Measurements from ENCODE around the gene STRBP. TPM values are rescaled to one million over a fixed set of nuclear protein-coding genes. Genes with fewer than 3 reads are reported as not detected.

The STRBP gene
- total RNA-seq, 1 experiment from 2014 or later, result 39.9 TPM

- Histone ChIP-seq H3K4me1 (replicated peaks; ENCODE audit: insufficient read depth) (no peaks in the 10 kb centered on the region), H3K9me2 (ENCODE audit: insufficient read depth) (no peaks in the 10 kb centered on the region), H3K4me2 (no peak overlapping the region), H3K27me3 (ENCODE audit: insufficient read depth, low read depth) (no peaks in the 10 kb centered on the region), H3K9me3 (ENCODE audit: insufficient read depth, low read depth) (no peaks in the 10 kb centered on the region), H3F3A (ENCODE audit: insufficient read depth, low read depth) (no peaks in the 10 kb centered on the region), H3K27ac (no peak overlapping the region), H3K79me2 (ENCODE audit: low read depth) (no peaks in the 10 kb centered on the region), H2AFZ (no peak overlapping the region), H3K4me3 (no peak overlapping the region), H4K20me1 (ENCODE audit: insufficient read depth) (no peaks in the 10 kb centered on the region), H3K36me3 (ENCODE audit: low read depth) (no peaks in the 10 kb centered on the region)
- no peak for DNase-seq
- ChIA-PET CTCF (no interaction called here), POLR2A (ENCODE audit: unreplicated experiment) (no interaction called here)
- intact Hi-C loops (cut with micrococcal nuclease; ENCODE audit: unreplicated experiment), result no loop called here
- TF ChIP-seq CTCF (conservative IDR thresholded peaks at IDR 0.05), result no peak
- TF ChIP-seq EZH2 (IDR thresholded peaks at IDR 0.05; ENCODE audit: low read depth), result no peak
- BruUV-seq (replicated peaks), result no TSS peak
Observed at GRCh38 chr9:123120131-123120530, 148.3 kb downstream of the STRBP start.

GRCh38 chr9:123119566-123119965 lies 148.8 kb downstream of the STRBP start:
- no peaks in the 10 kb centered on the region for H3K4me1 ChIP-seq (replicated peaks; ENCODE audit: insufficient read depth)
- no peaks in the 10 kb centered on the region for H3F3A ChIP-seq (ENCODE audit: insufficient read depth, low read depth)
- no peak overlapping the region for H3K27ac ChIP-seq
- H3K27me3 ChIP-seq (ENCODE audit: insufficient read depth, low read depth), result no peaks in the 10 kb centered on the region
- no peaks in the 10 kb centered on the region for H3K36me3 ChIP-seq (ENCODE audit: low read depth)
- ChIA-PET CTCF (no interaction called here), POLR2A (ENCODE audit: unreplicated experiment) (no interaction called here)
- H3K4me2 ChIP-seq, result no peak overlapping the region
- H3K9me2 ChIP-seq (ENCODE audit: insufficient read depth), result no peaks in the 10 kb centered on the region
- intact Hi-C loops (cut with micrococcal nuclease; ENCODE audit: unreplicated experiment), result no loop called here
- no peaks in the 10 kb centered on the region for H3K9me3 ChIP-seq (ENCODE audit: insufficient read depth, low read depth)
- no peaks in the 10 kb centered on the region for H3K79me2 ChIP-seq (ENCODE audit: low read depth)
- H3K4me3 ChIP-seq, result no peak overlapping the region
- no peaks in the 10 kb centered on the region for H4K20me1 ChIP-seq (ENCODE audit: insufficient read depth)
- no peak for TF ChIP-seq EZH2 (IDR thresholded peaks at IDR 0.05; ENCODE audit: low read depth)
- no peak overlapping the region for H2AFZ ChIP-seq
- no peak for DNase-seq
- no TSS peak for BruUV-seq (replicated peaks)

- intact Hi-C loops (cut with micrococcal nuclease; ENCODE audit: unreplicated experiment), result no loop called here
- BruUV-seq (replicated peaks), result no TSS peak
- H3K27ac ChIP-seq, result no peak overlapping the region
- H3K4me3 ChIP-seq, result no peak overlapping the region
- H3K4me2 ChIP-seq, result no peak overlapping the region
- no peaks in the 10 kb centered on the region for H3K9me3 ChIP-seq (ENCODE audit: insufficient read depth, low read depth)
- no peaks in the 10 kb centered on the region for H3K9me2 ChIP-seq (ENCODE audit: insufficient read depth)
- TF ChIP-seq CTCF (conservative IDR thresholded peaks at IDR 0.05) (no peak), EZH2 (IDR thresholded peaks at IDR 0.05; ENCODE audit: low read depth) (no peak)
- no peaks in the 10 kb centered on the region for H4K20me1 ChIP-seq (ENCODE audit: insufficient read depth)
- no peaks in the 10 kb centered on the region for H3K4me1 ChIP-seq (replicated peaks; ENCODE audit: insufficient read depth)
- no peaks in the 10 kb centered on the region for H3K79me2 ChIP-seq (ENCODE audit: low read depth)
- ChIA-PET CTCF (no interaction called here), POLR2A (ENCODE audit: unreplicated experiment) (no interaction called here)
- DNase-seq, result no peak
- no peaks in the 10 kb centered on the region for H3K27me3 ChIP-seq (ENCODE audit: insufficient read depth, low read depth)
- no peak overlapping the region for H2AFZ ChIP-seq
- H3F3A ChIP-seq (ENCODE audit: insufficient read depth, low read depth), result no peaks in the 10 kb centered on the region; the same call in 1 of the 2 replicates
- H3K36me3 ChIP-seq (ENCODE audit: low read depth), result no peaks in the 10 kb centered on the region
Observed at GRCh38 chr9:123116036-123116435, 152.3 kb downstream of the STRBP start.

- DNase-seq, result no peak
- Histone ChIP-seq H2AFZ (no peak overlapping the region), H3F3A (ENCODE audit: insufficient read depth, low read depth) (no peaks in the 10 kb centered on the region; the same call in 1 of the 2 replicates), H3K27me3 (ENCODE audit: insufficient read depth, low read depth) (no peaks in the 10 kb centered on the region), H3K4me3 (no peak overlapping the region), H3K9me2 (ENCODE audit: insufficient read depth) (no peaks in the 10 kb centered on the region), H4K20me1 (ENCODE audit: insufficient read depth) (no peaks in the 10 kb centered on the region), H3K79me2 (ENCODE audit: low read depth) (no peaks in the 10 kb centered on the region), H3K36me3 (ENCODE audit: low read depth) (no peaks in the 10 kb centered on the region), H3K4me2 (no peak overlapping the region), H3K9me3 (ENCODE audit: insufficient read depth, low read depth) (no peaks in the 10 kb centered on the region), H3K4me1 (replicated peaks; ENCODE audit: insufficient read depth) (no peaks in the 10 kb centered on the region), H3K27ac (no peak overlapping the region)
- TF ChIP-seq EZH2 (IDR thresholded peaks at IDR 0.05; ENCODE audit: low read depth) (no peak), CTCF (conservative IDR thresholded peaks at IDR 0.05) (no peak)
- intact Hi-C loops (cut with micrococcal nuclease; ENCODE audit: unreplicated experiment), result no loop called here
- ChIA-PET POLR2A (ENCODE audit: unreplicated experiment) (no interaction called here), CTCF (no interaction called here)
- no TSS peak for BruUV-seq (replicated peaks)
Observed at GRCh38 chr9:123115146-123115913, 153.1 kb downstream of the STRBP start.

Data from PC-9 (cell line).